Chondrocyte (in vitro differentiated cells): ENCODE measurements around the gene STOML3. TPM values are rescaled to one million over a fixed set of nuclear protein-coding genes. Genes with fewer than 3 reads are reported as not detected.
"Not testable (repeated sequence)": the region's sequence is repeated elsewhere in the genome, so short reads cannot be mapped to it uniquely, and the experiment has no call there.

Experiments
- DNase-seq: peaks from one replicate; pipeline ENCODE4 v3.0.0; 2021; ENCODE audit warnings: mixed read lengths, low spot score
- H3K27ac Mint-ChIP-seq: one replicate; pipeline ENCODE4 v1.8.0; 2021; ENCODE audit warnings: mild to moderate bottlenecking, moderate library complexity, mixed read lengths; ENCODE audit not compliant: unreplicated experiment
- H3K27me3 Mint-ChIP-seq: 2 replicates; pipeline ENCODE4 v1.8.0; 2021; ENCODE audit warnings: low read depth, mixed read lengths
- H3K36me3 Mint-ChIP-seq: 2 replicates; pipeline ENCODE4 v1.8.0; 2021; ENCODE audit warnings: low read depth, mixed read lengths
- H3K4me1 Mint-ChIP-seq: 2 replicates; pipeline ENCODE4 v1.8.0; 2021; ENCODE audit warnings: low read depth, mild to moderate bottlenecking, mixed read lengths
- H3K4me3 Mint-ChIP-seq: one replicate; pipeline ENCODE4 v1.8.0; 2021; ENCODE audit warnings: mild to moderate bottlenecking, moderate library complexity, mixed read lengths; ENCODE audit not compliant: unreplicated experiment
- H3K9me3 Mint-ChIP-seq: 2 replicates; pipeline ENCODE4 v1.8.0; 2021; ENCODE audit warnings: low read depth, mixed read lengths
- CTCF ChIP-seq: fragments of 200-600 bp; sonication (generic); IDR thresholded peaks from 2 replicates; pipeline ENCODE4 v1.5.0; 2021; ENCODE audit warnings: antibody characterized with exemption, mild to moderate bottlenecking, moderate library complexity
- total RNA-seq: library from RNA; stranded (reverse); gene quantifications from 3 replicates; pipeline ENCODE4 v1.2.1, GENCODE V29; 2021

STOML3 gene
- total RNA-seq, 1 donor from 2014 or later: not detected

DNA sequence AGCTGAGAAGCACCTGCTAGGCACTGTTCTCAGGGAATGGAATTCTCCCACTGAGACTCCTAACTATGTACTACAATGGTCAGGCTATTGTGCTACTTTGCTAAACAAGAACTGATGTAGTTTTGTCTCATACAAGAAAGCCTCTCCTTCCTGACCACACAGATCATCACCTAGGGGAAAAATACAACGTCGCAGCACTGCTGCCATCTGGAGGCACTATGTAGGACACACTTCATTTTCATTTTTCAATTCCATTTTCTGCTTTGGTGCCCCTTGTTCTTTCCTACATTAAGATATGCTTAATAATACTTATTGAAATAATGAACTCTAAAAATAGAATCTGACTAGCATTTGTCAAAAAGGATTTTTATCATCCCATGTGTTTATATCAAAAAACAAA lies 26.2 kb upstream of the STOML3 start:
- H3K9me3 Mint-ChIP-seq: no peaks in the 10 kb centered on the region
- no peaks in the 10 kb centered on the region for H3K4me1 Mint-ChIP-seq
- TF ChIP-seq CTCF: peak; percentile 80
- H3K27me3 Mint-ChIP-seq: no peaks in the 10 kb centered on the region
- peaks cover 39% of the 10 kb centered on the region for H3K36me3 Mint-ChIP-seq
- DNase-seq: no peak
- H3K4me3 Mint-ChIP-seq: no peak overlapping the region
- H3K27ac Mint-ChIP-seq: no peak overlapping the region

DNA sequence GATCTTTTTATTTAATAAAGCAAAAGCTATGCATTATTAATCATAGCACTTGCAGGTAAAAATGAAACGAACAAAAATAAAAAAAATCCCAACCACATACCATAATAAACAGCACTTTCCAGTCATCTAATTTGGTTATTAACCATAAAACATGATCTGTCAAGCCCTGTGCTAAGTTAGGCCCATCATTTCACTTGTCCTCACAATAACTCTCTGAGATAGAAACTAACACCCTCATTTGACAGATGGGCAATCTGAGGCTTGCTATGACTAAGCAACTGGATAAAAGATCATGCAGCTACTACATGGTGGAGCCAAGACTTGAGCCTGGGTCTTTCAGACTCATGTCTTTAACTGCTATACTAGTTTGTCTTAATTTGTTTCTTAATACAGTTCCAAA lies 25.5 kb upstream of the STOML3 start:
- H3K4me1 Mint-ChIP-seq: no peaks in the 10 kb centered on the region
- DNase-seq: no peak
- H3K9me3 Mint-ChIP-seq: no peaks in the 10 kb centered on the region
- H3K4me3 Mint-ChIP-seq: no peak overlapping the region
- H3K27ac Mint-ChIP-seq: no peak overlapping the region
- no peaks in the 10 kb centered on the region for H3K27me3 Mint-ChIP-seq
- peaks cover 38% of the 10 kb centered on the region for H3K36me3 Mint-ChIP-seq
- TF ChIP-seq CTCF: no peak

DNA sequence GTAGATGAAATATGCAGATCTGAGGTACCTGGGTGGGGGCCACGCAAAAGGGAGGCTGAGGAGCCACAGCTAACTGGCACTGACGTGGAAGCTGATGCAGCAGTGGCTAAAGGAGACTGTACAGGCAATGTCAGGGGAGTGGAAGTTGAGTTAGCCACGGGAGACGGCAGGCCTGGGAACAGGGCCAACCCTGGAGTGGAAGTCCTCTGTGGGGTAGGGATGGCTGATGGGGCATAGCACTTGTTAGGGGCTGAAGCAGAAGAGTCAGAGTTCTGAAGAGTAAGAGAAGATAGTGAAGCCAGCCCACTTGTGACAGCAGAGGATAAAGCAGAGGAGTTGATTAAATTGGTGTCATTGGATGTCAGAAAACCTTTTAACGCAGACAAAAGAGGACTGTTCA lies 22.8 kb upstream of the STOML3 start:
- Mint-ChIP-seq H3K27me3 (no peaks in the 10 kb centered on the region), H3K4me3 (no peak overlapping the region), H3K4me1 (no peaks in the 10 kb centered on the region), H3K9me3 (no peaks in the 10 kb centered on the region), H3K36me3 (peaks cover 49% of the 10 kb centered on the region), H3K27ac (no peak overlapping the region)
- no peak for DNase-seq
- no peak for TF ChIP-seq CTCF

- no peak overlapping the region for H3K4me3 Mint-ChIP-seq
- H3K27me3 Mint-ChIP-seq: no peaks in the 10 kb centered on the region
- DNase-seq: no peak
- peak; percentile 29 for TF ChIP-seq CTCF
- no peak overlapping the region for H3K27ac Mint-ChIP-seq
- H3K36me3 Mint-ChIP-seq: peaks cover 53% of the 10 kb centered on the region
- no peaks in the 10 kb centered on the region for H3K4me1 Mint-ChIP-seq
- no peaks in the 10 kb centered on the region for H3K9me3 Mint-ChIP-seq
Measured at GRCh38 chr13:39012608-39013007, 22.0 kb upstream of the STOML3 start.

DNA sequence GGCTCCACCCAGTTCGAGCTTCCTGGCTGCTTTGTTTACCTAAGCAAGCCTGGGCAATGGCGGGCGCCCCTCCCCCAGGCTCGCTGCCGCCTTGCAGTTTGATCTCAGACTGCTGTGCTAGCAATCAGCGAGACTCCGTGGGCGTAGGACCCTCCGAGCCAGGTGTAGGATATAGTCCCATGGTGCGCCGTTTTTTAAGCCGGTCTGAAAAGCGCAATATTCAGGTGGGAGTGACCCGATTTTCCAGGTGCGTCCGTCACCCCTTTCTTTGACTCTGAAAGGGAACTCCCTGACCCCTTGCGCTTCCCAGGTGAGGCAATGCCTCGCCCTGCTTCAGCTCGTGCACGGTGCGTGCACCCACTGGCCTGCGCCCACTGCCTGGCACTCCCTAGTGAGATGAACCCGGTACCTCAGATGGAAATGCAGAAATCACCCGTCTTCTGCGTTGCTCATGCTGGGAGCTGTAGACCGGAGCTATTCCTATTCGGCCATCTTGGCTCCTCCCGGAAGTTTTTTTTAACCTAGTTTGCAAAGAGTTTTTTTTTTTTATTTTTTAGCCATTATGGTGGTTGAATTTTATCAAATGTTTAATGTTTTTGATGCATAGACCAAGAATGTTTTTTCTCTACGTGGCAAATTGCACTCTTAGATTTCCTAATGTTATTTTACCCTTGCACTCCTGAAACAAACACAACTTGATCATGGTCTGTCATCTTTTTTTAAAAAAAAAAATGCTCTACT lies 15.9 kb upstream of the STOML3 start:
- H3K27me3 Mint-ChIP-seq, H3K9me3 Mint-ChIP-seq, DNase-seq, H3K4me1 Mint-ChIP-seq, H3K27ac Mint-ChIP-seq: not testable (repeated sequence)
- H3K4me3 Mint-ChIP-seq: peak overlapping the region; percentile 58
- peaks cover 25% of the 10 kb centered on the region for H3K36me3 Mint-ChIP-seq

DNA sequence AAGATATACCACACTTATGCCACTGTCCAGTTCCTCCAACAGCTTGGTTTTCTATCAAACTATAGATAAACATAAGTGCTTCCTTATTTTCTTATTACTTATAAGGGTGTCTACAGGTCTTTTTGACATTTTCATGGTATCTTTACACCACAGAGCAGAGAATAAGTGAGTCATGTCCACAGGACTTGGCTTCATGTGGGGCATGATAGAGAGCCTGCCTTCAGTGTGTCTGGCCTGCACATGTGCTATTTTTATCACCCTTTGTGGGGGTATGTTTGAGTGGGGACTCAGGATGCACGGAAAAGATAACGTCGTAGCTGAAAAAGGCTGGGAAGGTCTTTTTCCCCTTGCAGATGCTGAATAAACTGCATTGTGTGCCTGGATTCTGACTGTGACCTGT lies 8.1 kb upstream of the STOML3 start:
- no peak for TF ChIP-seq CTCF
- Mint-ChIP-seq H3K36me3 (no peaks in the 10 kb centered on the region), H3K27me3 (no peaks in the 10 kb centered on the region), H3K9me3 (peaks cover 7% of the 10 kb centered on the region), H3K4me3 (no peak overlapping the region), H3K4me1 (no peaks in the 10 kb centered on the region), H3K27ac (no peak overlapping the region)
- DNase-seq: no peak
